Effector CD8-positive, alpha-beta T cell (primary cell): Measurements from ENCODE around the gene KIAA0319L.
A peak's percentile ranks its signal among the peaks of the same experiment; 100 is the strongest.
"Not testable (repeated sequence)": the region's sequence is repeated elsewhere in the genome, so short reads cannot be mapped to it uniquely, and the experiment has no call there.

Experiments
- DNase-seq: peaks from one replicate; lab custom pipeline; 2025; lab: John Stamatoyannopoulos, UW

KIAA0319L gene

DNA sequence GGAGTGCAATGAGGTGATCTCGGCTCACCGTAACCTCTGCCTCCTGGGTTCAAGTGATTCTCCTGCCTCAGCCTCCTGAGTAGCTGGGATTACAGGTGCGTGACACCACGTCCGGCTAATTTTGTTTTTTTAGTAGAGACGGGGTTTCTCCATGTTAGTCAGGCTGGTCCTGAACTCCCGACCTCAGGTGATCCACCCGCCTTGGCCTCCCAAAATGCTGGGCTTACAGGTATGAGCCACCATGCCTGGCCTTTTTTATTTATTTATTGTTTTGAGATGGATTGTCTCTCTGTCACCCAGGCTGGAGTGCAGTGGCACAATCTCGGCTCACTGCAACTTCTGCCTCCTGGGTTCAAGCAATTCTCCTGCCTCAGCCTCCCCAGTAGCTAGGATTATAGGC lies 24.4 kb upstream of the KIAA0319L start:
- not testable (repeated sequence) for DNase-seq

DNA sequence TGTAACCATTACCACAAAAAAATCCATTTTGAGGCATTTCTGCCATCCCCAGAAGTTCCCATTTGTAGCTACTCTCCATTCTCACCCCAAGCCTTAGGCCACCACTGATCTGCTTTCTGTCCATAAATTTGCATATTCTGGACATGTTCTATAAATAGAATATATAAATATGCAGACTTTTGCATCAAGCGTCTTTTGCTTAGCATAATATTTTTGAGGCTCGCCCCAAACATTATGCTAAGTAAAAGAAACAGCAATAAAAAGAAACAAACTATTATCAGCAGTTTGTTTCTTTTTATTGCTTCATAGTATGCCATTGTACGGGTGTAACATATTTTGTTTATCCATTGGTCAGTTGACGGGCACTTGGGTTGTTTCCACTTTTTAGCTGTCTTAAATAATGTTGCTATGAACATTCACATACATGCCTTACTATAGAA lies 23.8 kb upstream of the KIAA0319L start:
- DNase-seq, result no peak

DNA sequence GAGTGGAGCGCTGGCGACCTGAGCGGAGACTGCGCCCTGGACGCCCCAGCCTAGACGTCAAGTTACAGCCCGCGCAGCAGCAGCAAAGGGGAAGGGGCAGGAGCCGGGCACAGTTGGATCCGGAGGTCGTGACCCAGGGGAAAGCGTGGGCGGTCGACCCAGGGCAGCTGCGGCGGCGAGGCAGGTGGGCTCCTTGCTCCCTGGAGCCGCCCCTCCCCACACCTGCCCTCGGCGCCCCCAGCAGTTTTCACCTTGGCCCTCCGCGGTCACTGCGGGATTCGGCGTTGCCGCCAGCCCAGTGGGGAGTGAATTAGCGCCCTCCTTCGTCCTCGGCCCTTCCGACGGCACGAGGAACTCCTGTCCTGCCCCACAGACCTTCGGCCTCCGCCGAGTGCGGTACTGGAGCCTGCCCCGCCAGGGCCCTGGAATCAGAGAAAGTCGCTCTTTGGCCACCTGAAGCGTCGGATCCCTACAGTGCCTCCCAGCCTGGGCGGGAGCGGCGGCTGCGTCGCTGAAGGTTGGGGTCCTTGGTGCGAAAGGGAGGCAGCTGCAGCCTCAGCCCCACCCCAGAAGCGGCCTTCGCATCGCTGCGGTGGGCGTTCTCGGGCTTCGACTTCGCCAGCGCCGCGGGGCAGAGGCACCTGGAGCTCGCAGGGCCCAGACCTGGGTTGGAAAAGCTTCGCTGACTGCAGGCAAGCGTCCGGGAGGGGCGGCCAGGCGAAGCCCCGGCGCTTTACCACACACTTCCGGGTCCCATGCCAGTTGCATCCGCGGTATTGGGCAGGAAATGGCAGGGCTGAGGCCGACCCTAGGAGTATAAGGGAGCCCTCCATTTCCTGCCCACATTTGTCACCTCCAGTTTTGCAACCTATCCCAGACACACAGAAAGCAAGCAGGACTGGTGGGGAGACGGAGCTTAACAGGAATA lies 20.1 kb upstream of the KIAA0319L start:
- peak; percentile 31 for DNase-seq

DNA sequence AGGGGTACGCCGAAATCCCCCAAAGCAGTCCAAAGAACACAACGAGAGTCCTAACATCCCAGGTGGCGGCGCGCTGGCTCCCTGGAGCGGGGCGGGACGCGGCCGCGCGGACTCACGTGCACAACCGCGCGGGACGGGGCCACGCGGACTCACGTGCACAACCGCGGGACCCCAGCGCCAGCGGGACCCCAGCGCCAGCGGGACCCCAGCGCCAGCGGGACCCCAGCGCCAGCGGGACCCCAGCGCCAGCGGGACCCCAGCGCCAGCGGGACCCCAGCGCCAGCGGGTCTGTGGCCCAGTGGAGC lies 19.5 kb upstream of the KIAA0319L start:
- DNase-seq, result not testable (repeated sequence)

DNA sequence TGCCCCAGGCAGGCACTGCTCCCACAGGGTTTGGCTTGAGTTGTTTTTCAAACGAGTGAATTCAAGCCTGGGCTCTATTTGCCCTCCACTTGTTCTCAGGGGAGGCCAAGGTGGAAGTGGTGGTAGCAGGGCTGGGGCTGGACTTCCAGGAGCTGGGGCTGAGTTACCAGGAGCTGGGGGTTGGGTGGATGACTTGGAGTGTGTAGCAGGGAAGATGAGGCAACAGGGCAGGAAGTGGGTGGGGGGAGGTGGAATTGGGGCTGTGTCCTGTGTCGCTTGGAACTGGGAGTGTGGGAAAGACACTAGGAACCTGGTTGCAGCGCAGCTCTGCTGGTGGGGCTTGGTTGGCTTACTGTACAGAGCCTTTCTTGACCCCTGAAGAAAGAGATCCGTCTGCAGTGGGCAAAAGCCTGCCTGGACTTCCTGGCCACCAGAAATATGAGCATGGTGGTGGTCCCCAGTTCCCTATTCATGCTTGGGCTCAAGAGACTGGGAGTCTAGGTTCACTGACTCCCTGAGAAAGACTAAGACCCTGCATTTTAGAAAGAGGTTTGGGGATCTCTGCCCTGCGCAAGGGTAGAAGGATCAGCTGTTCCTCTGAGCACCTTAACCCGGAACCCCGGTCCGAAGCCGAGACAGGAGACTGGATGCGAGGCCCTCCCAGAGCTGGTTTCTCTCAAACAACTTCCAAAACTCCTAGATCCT lies 19.0 kb upstream of the KIAA0319L start:
- DNase-seq, result no peak

DNA sequence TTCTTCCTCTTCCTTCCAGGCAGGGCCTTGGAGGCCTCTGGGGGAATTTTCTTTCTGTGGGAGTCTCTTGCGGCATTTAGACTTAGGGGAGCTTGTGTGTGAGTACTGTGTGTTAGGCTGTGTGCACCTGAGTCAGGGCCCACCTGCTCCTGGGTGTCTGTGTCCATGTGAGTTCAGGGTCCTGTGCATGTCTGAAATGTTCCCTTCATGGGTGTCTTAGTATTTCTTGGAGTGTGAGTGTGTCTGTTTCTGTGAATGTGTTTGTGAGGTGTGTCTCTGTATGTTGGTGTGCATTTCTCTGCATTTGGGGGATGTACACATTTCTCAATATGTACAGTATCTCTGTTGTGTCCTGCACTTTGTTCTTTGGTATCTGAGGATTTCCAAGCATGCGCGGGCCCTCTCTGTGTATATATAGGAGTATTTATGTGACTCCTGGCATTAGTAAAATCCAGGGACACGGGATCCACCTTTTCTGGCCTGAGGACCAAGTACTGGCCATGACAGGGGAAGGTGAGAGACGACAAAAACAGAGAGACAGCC lies 18.3 kb upstream of the KIAA0319L start:
- no peak for DNase-seq

DNA sequence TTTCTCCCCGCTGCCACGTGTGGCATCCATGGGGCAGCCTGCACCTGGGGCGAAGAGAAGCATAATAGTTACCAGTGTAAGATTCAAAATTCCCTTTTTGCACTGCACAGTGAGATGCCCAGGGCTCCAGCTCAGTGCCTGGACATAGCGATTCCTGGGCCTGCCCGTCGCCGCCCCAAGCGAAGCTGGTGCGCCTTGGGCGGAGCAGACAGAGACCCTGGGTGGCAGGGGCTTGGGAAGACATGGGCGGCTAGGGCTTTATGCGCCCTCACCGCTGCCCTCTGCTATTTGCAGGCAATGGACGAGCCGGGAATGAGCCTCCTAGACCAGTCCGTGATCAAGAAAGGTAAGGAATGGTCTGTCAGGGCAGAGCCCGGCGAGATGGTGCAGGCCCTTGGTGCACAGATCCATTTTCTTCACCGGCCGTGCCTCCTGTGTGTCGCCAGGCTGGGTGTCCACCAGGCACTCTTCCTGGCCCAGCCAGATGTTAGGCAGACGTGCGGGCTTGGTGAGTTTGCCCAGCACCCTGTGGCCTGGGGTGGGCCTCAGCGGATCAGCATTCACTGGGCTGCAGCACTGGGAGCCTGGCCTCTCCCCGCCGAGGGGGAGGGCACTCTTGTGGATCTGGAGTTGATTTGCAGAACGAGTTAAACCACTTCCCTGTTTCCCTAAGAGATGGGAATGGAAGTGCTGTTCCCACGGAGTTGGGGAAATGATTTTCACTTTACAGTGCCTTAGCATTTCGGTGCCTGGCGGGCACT lies 17.6 kb upstream of the KIAA0319L start:
- DNase-seq, result no peak

DNA sequence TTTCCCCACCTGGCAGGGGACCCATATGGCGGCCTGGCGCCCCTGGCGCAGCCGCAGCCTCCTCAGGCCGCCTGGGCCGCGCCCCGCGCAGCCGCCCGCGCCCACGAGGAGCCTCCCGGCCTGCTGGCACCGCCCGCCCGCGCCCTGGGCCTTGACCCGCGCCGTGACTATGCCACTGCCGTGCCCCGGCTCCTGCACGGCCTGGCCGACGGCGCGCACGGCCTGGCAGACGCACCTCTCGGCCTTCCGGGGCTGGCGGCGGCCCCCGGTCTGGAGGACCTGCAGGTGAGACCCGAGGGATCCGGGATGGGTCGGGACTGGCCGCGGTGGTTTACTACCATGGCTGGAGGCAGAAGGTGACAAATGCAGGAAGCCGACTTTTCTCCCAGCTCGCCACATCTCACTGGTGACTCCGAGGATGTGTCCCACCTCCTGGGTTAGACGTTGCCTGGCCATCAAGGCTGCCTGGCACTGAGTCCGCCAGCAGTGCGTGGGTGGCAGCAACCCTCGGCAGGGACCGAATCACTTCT lies 17.0 kb upstream of the KIAA0319L start:
- no peak for DNase-seq

DNA sequence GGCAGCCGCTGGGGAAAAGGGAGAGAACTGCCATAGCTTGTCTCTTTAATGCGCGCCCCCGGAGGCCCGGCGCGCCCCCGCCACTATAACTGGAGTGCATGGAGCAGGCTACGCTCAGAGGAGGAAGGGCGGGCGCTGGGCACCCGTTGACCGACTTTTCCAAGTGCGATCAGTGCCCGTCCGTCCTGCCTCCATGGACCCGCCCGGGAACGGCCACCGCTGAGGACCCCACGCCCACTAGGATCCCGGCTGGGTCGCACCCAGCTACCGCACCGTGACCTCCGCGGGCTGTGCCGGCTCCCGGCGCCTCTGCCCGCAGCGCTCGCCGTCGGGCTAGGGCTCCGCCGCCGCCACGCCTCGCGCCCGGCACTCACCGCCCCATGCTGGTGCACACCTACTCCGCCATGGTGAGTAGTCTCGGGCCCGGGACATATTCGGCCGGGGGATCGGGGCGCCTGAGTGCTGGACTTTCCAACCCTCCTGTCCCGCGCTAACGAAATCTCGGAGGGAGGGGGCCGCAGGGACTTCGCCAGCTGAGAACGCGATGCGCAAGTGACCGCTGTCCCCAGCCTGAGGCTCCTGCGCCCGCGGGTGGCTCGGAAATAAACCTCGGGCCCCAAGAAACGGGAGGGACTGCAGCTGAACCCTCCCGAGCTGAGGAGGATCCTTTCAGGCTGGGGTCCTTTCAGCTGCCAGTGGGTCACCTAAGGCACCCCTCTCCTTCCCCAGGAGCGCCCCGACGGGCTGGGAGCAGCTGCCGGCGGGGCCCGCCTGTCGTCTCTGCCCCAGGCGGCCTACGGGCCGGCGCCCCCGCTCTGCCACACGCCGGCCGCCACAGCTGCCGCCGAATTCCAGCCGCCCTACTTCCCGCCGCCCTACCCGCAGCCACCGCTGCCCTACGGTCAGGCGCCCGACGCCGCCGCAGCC lies 16.3 kb upstream of the KIAA0319L start, which contains the start of gene TFAP2E:
TSS of gene TFAP2E (plus strand) at position 117 of the 927 bp plus-strand sequence. CDS start at position 381, 264 bp downstream.
- DNase-seq, result no peak

DNA sequence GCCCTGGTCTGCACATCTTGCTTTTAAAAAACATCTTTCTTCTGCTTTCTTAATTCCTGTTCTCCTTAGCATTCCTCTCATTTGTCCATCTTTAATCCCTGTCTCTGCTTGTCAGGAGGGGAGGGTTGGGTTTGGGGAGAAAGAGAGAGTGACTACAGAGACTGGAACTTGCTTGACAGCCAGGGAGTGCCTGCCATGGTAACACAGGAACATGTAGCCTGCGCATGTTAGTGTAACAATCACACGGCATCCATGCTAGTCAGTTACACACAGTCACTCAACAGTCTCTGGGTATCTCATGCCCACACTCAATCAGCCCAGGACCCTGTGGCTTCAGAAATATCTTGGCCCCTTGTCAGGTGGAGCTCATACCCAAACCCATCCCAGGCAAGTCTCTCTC lies 15.1 kb upstream of the KIAA0319L start:
- no peak for DNase-seq

DNA sequence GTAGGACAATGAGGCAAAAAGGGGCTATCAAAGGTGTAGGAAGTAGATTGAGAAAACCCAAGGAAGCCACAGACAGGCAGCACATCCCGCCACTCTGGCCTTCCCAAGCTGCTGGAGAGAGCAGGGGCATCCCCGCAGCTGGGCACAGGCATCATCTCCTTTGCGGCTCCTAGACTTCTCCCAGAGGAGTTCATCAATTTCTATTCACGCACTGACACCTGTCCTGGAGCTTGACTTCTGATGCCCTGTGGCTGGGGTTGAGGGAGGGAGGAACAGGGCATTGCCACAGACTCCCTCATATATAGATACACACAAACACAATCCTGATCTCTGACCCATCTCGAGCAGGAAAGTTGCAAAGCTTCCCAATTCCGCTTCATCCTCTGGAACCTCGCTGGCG lies 14.1 kb upstream of the KIAA0319L start:
- no peak for DNase-seq

DNA sequence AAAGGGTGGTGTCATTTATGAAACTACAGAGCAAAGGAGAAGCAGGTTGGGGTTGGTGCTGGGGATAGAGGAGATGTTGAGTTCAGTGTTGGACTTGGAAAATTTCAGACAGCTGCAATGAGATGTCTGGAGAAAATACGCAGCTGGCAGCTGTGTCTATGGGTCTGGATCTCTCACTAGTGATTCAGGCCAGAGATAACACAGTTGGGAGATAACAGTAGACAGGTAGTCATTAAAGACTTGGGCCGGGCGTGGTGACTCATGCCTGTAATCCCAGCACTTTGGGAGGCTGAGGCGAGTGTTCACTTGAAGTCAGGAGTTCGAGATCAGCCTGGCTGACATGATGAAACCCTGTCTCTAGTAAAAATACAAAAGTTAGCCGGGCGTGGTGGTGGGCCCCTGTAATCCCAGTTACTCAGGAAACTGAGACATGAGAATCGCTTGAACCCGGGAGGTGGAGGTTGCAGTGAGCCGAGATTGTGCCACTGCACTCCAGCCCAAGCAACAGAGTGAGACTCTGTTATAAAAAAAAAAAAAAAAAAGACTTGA lies 13.5 kb upstream of the KIAA0319L start:
- no peak for DNase-seq

DNA sequence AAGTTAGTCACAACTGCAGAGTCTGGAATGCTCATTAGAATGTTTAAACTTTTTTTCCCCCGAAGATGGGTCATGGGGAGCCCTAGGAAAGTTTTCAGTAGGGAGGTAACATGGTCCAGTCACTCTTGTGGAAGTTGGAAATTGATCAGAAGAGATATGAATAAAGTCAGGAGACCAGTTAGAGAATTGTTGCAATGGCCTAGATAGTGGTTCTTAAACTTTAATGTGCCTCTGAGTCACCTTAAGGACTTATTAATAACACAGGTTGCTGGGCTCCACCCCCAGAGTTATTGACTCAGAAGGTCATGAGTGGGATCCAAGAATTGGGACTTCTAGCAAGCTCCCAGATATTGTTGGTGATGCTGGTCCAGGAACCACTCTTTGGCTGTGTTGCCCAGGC lies 12.7 kb upstream of the KIAA0319L start:
- DNase-seq, result no peak

DNA sequence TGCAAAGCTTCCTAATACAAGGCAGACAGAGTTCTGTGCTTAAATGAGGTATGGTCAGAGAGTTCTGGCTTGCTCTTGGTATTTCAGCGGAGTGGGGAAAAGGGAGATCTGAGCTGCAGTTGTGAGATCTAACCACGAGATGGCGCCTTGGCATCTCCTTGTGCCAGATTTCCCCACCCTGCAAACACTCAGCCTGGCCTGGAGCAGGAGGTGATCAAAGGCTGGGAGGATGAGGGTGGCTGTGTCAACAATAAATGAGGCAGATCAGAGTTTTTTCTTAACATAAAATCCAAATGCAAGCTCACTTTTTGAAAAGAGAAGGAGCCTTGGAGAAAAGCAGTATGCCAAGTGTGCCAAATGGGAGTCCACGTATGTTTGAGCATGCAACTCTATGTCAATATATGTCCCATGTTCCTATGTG lies 11.8 kb upstream of the KIAA0319L start:
- peak; percentile 37 for DNase-seq

DNA sequence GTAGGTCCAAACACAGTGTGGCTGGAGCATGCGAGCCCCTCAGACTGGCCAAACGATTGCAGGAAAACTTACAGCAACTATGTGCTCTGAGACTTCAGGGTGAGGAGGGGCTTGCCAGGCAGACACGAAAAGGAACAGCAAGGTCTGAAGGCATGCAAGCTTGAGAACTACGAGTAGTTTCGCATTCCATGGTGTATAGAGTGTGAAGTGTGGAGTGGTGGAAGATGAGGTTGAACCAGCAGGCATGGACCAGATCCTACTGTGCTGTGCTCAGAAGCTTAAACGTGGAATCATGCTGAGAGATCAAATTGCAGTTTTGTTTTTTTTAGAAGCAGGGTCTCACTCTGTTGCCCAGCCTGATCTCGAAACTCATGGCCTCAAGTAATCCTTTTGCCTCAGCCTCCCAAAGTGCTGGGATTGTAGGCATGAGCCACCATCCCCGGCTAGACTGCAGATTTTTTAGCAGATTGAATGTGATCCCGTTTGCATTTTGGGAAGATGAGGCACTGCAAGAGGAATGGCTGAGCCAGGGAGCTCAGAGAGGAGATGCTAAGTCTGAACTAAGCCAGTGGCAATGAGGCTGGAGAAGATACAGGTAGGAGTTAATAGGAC lies 10.8 kb upstream of the KIAA0319L start:
- no peak for DNase-seq

DNA sequence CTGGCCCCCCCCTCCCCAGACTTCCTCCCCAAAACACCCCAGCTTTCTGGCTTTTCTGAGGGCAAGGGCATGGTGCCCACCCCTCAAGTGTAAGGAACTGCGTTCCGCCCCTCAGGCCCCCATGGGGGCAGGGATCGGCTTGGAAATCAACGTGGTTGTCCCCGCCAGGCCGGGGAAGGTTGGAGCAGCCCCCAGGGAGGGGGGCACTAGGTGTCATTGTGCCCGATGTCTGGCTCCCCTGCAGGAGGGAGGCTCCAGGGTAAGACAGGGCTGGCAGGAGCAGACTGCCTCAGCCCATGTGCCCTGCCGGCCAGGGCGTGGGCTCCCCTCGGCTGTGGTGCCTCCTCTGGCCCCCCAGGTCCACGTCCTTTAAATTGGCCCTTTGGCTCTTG lies 8.5 kb upstream of the KIAA0319L start:
- no peak for DNase-seq

DNA sequence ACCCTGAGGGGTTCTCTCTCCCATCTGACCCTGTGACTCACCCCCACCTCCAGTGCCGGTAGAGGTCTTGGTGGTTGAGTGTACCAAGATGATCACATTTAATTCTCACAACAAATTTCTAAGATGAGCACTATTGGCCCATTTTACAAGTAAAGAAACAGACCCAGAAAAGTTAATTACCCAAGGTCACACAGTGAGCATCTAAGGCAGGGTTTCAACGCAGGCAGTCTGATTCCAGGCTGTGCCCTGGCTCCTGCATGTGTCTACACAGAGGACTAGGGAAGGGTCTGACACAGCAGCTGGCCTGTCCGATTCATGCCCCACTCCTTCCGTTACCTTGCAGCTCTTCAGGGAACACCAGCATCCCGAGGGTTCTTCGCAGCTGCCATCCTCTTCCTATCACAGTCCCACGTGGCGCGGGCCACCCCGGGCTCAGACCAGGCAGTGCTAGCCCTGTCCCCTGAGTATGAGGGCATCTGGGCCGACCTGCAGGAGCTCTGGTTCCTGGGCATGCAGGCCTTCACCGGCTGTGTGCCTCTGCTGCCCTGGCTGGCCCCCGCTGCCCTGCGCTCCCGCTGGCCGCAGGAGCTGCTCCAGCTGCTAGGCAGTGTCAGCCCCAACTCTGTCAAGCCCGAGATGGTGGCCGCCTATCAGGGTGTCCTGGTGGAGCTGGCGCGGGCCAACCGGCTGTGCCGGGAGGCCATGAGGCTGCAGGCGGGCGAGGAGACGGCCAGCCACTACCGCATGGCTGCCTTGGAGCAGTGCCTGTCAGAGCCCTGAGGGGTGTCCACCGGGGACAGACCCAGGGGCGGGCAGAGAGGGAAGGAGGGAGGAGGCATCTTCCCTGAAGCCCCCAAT lies 7.9 kb upstream of the KIAA0319L start:
- no peak for DNase-seq

DNA sequence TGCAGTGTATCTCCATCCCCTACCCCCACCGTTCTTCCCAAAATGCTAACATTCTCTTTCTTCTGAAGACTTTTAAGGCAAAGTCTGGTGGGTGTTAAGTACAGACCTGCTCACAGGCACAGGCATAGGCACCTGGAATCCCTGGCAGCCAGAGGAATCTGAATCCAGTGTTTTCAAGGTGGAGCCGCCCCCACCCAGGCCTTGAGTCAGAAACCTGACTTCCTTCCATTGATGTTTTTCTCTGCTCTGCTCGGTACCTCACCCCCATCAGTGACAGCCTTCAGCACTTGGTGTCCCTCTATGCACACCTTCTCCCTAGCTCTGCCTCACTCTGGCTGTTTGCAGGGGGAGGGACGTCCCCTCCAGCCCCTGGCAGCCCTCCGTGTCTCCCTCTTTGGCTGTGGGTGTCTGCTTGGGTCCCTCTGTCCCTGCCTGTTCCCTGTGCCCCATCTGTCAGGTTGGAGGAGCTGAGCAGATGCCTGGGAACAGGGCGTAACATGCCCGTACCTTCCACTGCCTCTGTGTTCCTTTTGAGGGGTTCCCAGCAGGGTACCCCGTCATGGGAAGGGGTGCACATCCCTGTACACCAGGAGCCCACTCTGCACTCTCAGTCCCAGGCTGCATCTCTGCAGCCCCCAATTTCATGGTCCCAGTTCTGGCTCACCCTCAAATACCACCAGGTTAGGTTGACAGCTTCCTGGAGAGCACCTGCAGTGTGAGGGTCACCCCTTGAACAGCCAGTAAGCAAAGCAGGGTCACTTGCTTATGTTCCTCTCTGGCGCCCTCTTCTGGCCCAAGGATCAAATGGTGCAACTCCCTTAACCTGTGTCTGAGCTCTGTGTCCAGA lies 7.1 kb upstream of the KIAA0319L start:
- DNase-seq, result peak; percentile 72
